WTC11 (cell line): Measurements from ENCODE around the gene C11orf65. TPM values are rescaled to one million over a fixed set of nuclear protein-coding genes. Genes with fewer than 3 reads are reported as not detected.

Experiments
- ATAC-seq: fragments of 200-7000 bp; cut with Tn5 transposase; 2 replicates; pipeline ENCODE4 v1.10.0; 2021; ENCODE audit warnings: mild to moderate bottlenecking, moderate library complexity
- CTCF ChIA-PET: fragments of 300-600 bp; sonication (Branson Sonifier 250); formaldehyde crosslinking; loops from one replicate; lab custom pipeline; 2021; ENCODE audit warnings: antibody characterized with exemption; lab: Charles Lee
- POLR2A ChIA-PET: fragments of 350-600 bp; sonication (Branson Sonifier 250); formaldehyde crosslinking; loops from one replicate; lab custom pipeline; 2021; ENCODE audit warnings: antibody characterized with exemption; lab: Charles Lee
- DNase-seq: peaks from one replicate; pipeline ENCODE4 v3.0.0; 2021; ENCODE audit warnings: low spot score
- H3K27ac Mint-ChIP-seq: 2 replicates; pipeline ENCODE4 v1.8.0; 2021; ENCODE audit warnings: mixed read lengths
- H3K27me3 Mint-ChIP-seq: 2 replicates; pipeline ENCODE4 v1.8.0; 2021; ENCODE audit warnings: low read depth, mild to moderate bottlenecking, moderate library complexity, mixed read lengths
- H3K36me3 Mint-ChIP-seq: 2 replicates; pipeline ENCODE4 v1.8.0; 2021; ENCODE audit warnings: mixed read lengths
- H3K4me1 Mint-ChIP-seq: 2 replicates; pipeline ENCODE4 v1.8.0; 2022; ENCODE audit warnings: mixed read lengths
- H3K4me3 Mint-ChIP-seq: 2 replicates; pipeline ENCODE4 v1.8.0; 2021; ENCODE audit warnings: mild to moderate bottlenecking, moderate library complexity, mixed read lengths
- H3K9me3 Mint-ChIP-seq: 2 replicates; pipeline ENCODE4 v1.8.0; 2021; ENCODE audit warnings: mixed read lengths
- ARID4B ChIP-seq: sonication (generic); formaldehyde crosslinking; IDR thresholded peaks from 2 replicates; pipeline ENCODE4 v1.8.0; 2023; ENCODE audit warnings: missing genetic modification reagents, mild to moderate bottlenecking, borderline replicate concordance
- CREM ChIP-seq: sonication (generic); formaldehyde crosslinking; IDR thresholded peaks from 2 replicates; pipeline ENCODE4 v1.8.1; 2022; ENCODE audit warnings: mild to moderate bottlenecking, missing genetic modification reagents, moderate library complexity
- CTCF ChIP-seq: fragments of 200-600 bp; IDR thresholded peaks from 2 replicates; pipeline ENCODE4 v1.8.0; 2022; ENCODE audit warnings: antibody characterized with exemption
- EMX1 ChIP-seq: fragments of 250-450 bp; sonication (Bioruptor Pico); IDR thresholded peaks from 2 replicates; pipeline ENCODE4 v1.8.0; 2021; ENCODE audit warnings: mild to moderate bottlenecking
- FOXP1 ChIP-seq: sonication (generic); formaldehyde crosslinking; IDR thresholded peaks from 2 replicates; pipeline ENCODE4 v1.8.0; 2022; ENCODE audit warnings: missing genetic modification reagents, mild to moderate bottlenecking, moderate library complexity, borderline replicate concordance
- KAT7 ChIP-seq: sonication (generic); formaldehyde crosslinking; IDR thresholded peaks from 2 replicates; pipeline ENCODE4 v1.8.1; 2023; ENCODE audit warnings: missing genetic modification reagents, mild to moderate bottlenecking, borderline replicate concordance
- NFE2L1 ChIP-seq: sonication (generic); formaldehyde crosslinking; IDR thresholded peaks from 2 replicates; pipeline ENCODE4 v1.8.1; 2023; ENCODE audit warnings: missing genetic modification reagents
- SOX15 ChIP-seq: fragments of 250-450 bp; sonication (Bioruptor Pico); IDR thresholded peaks from 2 replicates; pipeline ENCODE4 v1.9.0; 2021; ENCODE audit warnings: mild to moderate bottlenecking
- TCF7 ChIP-seq: sonication (generic); formaldehyde crosslinking; IDR thresholded peaks from 2 replicates; pipeline ENCODE4 v1.8.0; 2022; ENCODE audit warnings: mild to moderate bottlenecking, low read depth, missing genetic modification reagents, moderate library complexity
- ZBTB21 ChIP-seq: sonication (generic); formaldehyde crosslinking; IDR thresholded peaks from 2 replicates; pipeline ENCODE4 v1.8.1; 2023; ENCODE audit warnings: mild to moderate bottlenecking, missing genetic modification reagents, borderline replicate concordance
- ZBTB43 ChIP-seq: sonication (generic); formaldehyde crosslinking; IDR thresholded peaks from 2 replicates; pipeline ENCODE4 v1.8.1; 2023; ENCODE audit warnings: mild to moderate bottlenecking, missing genetic modification reagents
- ZNF219 ChIP-seq: sonication (generic); formaldehyde crosslinking; IDR thresholded peaks from 2 replicates; pipeline ENCODE4 v1.8.0; 2023; ENCODE audit warnings: missing genetic modification reagents, mild to moderate bottlenecking, borderline replicate concordance
- ZNF671 ChIP-seq: fragments of 250-450 bp; sonication (Bioruptor Pico); IDR thresholded peaks from 2 replicates; pipeline ENCODE4 v1.8.0; 2021; ENCODE audit warnings: mild to moderate bottlenecking
- total RNA-seq: library from RNA; stranded (reverse); gene quantifications from 3 replicates; pipeline ENCODE4 v1.2.3, GENCODE V29; 2021
- TF ChIP-seq, protein P1 (sequence below): sonication (generic); formaldehyde crosslinking; IDR thresholded peaks from 2 replicates; pipeline ENCODE4 v1.8.1; 2023; ENCODE audit warnings: mild to moderate bottlenecking, missing genetic modification reagents, moderate library complexity

Gene C11orf65
- total RNA-seq, 1 experiment from 2014 or later, result 0.83 TPM

DNA sequence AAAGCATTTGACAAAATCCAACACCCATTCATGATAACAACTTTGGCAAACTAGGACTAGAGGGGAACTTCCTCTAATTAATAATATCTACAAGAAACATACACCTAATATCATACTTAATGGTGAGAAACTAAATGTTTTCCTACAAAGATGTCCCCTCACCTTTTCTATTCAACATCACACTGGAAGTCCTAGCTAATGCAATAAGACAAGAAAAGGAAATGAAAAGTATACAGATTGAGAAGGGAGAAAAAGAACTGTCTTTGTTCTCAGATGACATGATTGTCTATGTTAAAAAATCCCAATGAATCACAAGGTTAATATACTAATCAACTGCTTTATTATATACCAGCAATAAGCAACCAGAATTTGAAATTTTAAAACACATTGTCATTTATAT is 52.4 kb downstream of the C11orf65 start:
- no peak for ATAC-seq

GRCh38 chr11:108405706-108406105 is 61.6 kb downstream of the C11orf65 start:
- H3K27me3 Mint-ChIP-seq, result no peaks in the 10 kb centered on the region
- CTCF ChIA-PET, result no interaction called here
- H3K36me3 Mint-ChIP-seq, result no peaks in the 10 kb centered on the region
- TF ChIP-seq, protein P1, sequence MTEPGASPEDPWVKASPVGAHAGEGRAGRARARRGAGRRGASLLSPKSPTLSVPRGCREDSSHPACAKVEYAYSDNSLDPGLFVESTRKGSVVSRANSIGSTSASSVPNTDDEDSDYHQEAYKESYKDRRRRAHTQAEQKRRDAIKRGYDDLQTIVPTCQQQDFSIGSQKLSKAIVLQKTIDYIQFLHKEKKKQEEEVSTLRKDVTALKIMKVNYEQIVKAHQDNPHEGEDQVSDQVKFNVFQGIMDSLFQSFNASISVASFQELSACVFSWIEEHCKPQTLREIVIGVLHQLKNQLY, result no peak
- no peak overlapping the region for H3K27ac Mint-ChIP-seq
- H3K4me3 Mint-ChIP-seq, result no peak overlapping the region
- POLR2A ChIA-PET, result no interaction called here
- ATAC-seq (no peak), DNase-seq (no peak)
- H3K9me3 Mint-ChIP-seq, result peaks cover 15% of the 10 kb centered on the region
- no peaks in the 10 kb centered on the region for H3K4me1 Mint-ChIP-seq

More for the DNA sequence above, 52.4 kb downstream of the C11orf65 start:
- peaks cover 6% of the 10 kb centered on the region for H3K36me3 Mint-ChIP-seq
- no peak for DNase-seq
- H3K4me1 Mint-ChIP-seq, result no peaks in the 10 kb centered on the region
- CTCF ChIA-PET, result no interaction called here
- H3K4me3 Mint-ChIP-seq, result no peak overlapping the region
- TF ChIP-seq SOX15 (CRISPR knock-in tag) (no peak), ZNF671 (CRISPR knock-in tag) (no peak), NFE2L1 (CRISPR knock-in tag) (no peak), CTCF (no peak)
- TF ChIP-seq, all 79 proteins: peak for 0
- H3K9me3 Mint-ChIP-seq, result peaks cover 31% of the 10 kb centered on the region
- POLR2A ChIA-PET, result no interaction called here
- H3K27me3 Mint-ChIP-seq, result no peaks in the 10 kb centered on the region; the same call in 1 of the 2 replicates
- no peak overlapping the region for H3K27ac Mint-ChIP-seq

GRCh38 chr11:108403052-108403451 is 64.3 kb downstream of the C11orf65 start:
- CTCF ChIA-PET, result no interaction called here
- Mint-ChIP-seq H3K36me3 (no peaks in the 10 kb centered on the region), H3K4me3 (no peak overlapping the region), H3K9me3 (no peaks in the 10 kb centered on the region), H3K4me1 (no peaks in the 10 kb centered on the region), H3K27me3 (no peaks in the 10 kb centered on the region), H3K27ac (no peak overlapping the region)
- POLR2A ChIA-PET, result no interaction called here
- no peak for DNase-seq
- no peak for TF ChIP-seq FOXP1 (CRISPR knock-in tag)
- TF ChIP-seq ARID4B (CRISPR knock-in tag), result no peak
- no peak for TF ChIP-seq CREM
- TF ChIP-seq EMX1 (CRISPR knock-in tag), result no peak
- no peak for TF ChIP-seq ZBTB21 (CRISPR knock-in tag)
- TF ChIP-seq KAT7 (CRISPR knock-in tag), result no peak
- TF ChIP-seq TCF7 (CRISPR knock-in tag), result no peak
- no peak for TF ChIP-seq ZBTB43 (CRISPR knock-in tag)
- no peak for TF ChIP-seq ZNF671 (CRISPR knock-in tag)
- no peak for TF ChIP-seq ZNF219 (CRISPR knock-in tag)
- TF ChIP-seq, all 79 proteins: peak for 0
- no peak for ATAC-seq
